Stimulated activated naive CD4-positive, alpha-beta T cell treated with Interleukin-2 at 50 U/mL for 16 hours (primary cell): Measurements from ENCODE around the gene PSMB9.
A peak's percentile ranks its signal among the peaks of the same experiment; 100 is the strongest.

Experiments used
- DNase-seq: peaks from one replicate; lab custom pipeline; 2025; lab: John Stamatoyannopoulos, UW

Gene PSMB9

GRCh38 chr6:32839356-32839755 lies 14.6 kb upstream of the PSMB9 start:
- DNase-seq = no peak

GRCh38 chr6:32840604-32841246 lies 13.3 kb upstream of the PSMB9 start:
- no peak for DNase-seq

GRCh38 chr6:32842021-32842650 lies 11.9 kb upstream of the PSMB9 start:
- no peak for DNase-seq

- DNase-seq = no peak
Measured at GRCh38 chr6:32842690-32843089, 11.3 kb upstream of the PSMB9 start.

DNA sequence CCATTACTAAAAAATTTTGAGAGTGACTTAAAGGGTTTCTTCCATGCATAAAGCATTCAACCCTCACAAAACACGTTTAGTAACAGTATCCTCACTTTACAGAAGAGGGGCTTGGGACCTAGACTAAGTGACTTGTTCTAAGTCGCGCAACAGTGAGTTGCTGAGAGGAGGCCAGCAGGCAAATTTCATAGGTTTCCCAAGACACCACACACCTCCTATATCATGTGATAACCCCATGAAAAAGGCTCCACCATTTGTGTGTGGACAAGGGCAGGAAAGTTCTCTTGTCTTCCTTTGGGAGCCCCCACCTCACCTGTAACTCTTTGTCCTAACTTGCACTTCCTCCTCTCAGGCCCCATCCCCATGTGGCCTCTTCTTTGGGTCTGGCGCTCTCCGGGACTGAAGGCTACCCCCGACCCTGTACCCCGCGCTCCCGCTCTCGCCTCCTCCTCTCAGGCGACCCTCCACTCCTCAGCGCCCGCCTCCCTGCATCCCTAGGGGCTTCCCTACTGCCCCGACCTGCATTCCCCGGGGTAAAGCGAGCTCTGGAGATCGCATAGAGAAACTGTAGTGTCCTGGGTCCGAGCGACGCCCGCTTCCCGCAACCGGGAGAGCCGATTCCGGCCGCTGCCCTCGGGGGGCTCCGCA lies 10.5 kb upstream of the PSMB9 start:
- DNase-seq = no peak

- DNase-seq = peak; percentile 97
Measured at GRCh38 chr6:32843979-32844838, 9.8 kb upstream of the PSMB9 start, which contains the start of gene PSMB8. PSMB8 (minus strand) TSS chr6:32844047; CDS start chr6:32843996, 51 bp downstream.

DNA sequence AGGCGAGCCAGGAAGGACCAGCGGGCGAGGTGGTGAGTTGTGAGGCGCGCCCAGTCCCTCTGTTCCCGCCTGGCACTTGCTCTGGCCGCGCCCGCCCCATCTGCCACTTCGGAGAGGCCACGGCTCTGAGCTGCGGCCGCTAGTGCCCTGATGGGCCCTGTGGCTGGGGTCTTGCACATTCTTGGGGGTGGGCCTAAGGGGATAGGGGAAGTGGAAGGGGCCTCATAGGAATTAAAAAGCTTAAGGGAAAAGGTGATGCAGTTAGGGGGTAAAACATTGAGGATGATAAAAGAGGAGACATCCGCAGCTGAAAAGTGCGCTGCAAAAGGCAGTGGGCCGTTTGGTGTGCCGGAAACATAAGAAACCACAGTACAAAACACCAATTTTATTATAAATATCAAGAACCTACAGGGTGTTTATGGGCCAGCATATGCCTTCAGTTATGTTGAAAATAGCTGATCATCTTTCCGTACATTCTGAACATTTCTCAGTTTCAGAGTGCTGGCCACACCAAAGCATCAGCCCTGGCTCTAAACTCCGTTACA lies 9.1 kb upstream of the PSMB9 start:
- DNase-seq = no peak

- DNase-seq = peak; percentile 42
Measured at GRCh38 chr6:32845384-32845884, 8.6 kb upstream of the PSMB9 start.

DNA sequence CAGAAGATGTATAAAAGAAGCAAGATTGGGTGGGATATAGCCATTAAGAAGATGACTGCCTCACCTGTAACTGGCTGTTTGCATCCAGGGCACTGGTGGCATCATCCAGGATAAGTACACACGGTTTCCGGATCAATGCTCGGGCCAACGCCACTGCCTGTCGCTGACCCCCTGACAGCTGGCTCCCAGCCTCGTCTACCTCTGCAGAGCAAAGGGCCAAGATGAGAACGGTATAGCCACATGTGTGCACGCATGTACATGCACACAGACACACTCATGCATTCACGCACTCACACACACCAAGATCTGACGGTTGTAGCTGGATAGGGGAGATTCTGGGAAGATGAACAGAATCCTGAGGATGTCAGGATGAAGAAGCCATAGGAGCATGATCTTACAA lies 7.0 kb upstream of the PSMB9 start:
- DNase-seq = no peak

GRCh38 chr6:32847795-32848194 lies 6.2 kb upstream of the PSMB9 start:
- DNase-seq = no peak

GRCh38 chr6:32849126-32849525 lies 4.9 kb upstream of the PSMB9 start:
- DNase-seq = no peak

DNA sequence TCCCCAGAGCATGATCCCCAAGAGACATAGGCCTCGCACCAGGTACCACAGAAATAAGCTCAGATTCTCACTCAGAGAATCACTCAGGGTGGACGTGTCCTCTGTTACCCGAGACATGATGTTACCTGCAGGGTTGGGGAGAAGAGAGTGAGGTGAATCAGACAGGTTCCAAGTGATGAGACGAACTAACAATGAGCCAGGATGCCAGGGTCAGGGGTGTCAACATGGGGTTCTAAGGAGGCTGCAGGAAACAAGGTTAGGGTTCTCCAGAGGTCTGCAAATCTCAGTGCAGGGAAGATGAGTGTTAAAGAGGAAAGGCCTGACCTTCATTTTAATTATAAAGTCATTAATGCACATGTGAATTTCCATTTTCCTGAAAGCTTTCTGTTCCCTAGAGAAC lies 3.0 kb upstream of the PSMB9 start:
- no peak for DNase-seq

DNA sequence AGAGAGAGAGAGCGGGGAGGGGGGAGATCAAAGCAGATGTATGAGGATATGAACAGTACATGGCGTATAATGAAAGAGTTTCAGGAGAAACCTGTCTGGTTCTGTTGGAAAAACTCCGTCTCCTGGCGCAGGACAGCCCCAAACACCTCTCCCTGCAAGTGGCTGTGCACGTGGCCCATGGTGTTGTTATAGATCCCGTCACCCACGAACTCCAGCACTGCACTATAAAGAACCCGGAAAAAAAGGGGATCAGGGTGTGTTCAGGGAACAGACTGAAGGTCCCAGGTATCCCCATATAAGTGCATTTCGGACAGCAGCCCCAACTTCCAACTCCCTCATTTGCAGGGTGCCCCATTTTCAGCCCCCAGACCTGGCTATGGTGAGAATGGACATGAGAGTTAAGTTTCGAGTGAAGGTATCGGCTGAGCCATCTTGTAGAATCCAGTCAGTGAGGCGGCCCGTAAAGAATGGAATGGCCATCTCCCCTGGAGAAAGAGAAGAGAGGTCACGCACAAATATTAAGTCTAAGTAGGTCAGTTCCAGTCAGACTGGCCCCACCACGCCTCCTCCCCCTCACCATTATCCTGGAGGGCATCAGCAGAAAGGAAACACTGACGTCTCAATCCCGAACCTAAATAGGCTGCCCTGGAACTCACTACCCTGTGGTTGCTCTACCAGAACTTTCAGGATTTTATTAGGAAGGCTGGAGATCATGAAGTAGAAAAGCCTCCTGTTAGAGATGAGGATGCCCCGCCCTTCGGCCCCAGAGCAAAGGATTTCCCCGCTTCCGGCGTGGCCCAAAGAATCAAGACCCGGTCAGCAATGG lies 1.8 kb upstream of the PSMB9 start:
- DNase-seq = peak; percentile 25

- peak; percentile 64 for DNase-seq
Measured at GRCh38 chr6:32852844-32853540, 1.0 kb upstream of the PSMB9 start.

DNA sequence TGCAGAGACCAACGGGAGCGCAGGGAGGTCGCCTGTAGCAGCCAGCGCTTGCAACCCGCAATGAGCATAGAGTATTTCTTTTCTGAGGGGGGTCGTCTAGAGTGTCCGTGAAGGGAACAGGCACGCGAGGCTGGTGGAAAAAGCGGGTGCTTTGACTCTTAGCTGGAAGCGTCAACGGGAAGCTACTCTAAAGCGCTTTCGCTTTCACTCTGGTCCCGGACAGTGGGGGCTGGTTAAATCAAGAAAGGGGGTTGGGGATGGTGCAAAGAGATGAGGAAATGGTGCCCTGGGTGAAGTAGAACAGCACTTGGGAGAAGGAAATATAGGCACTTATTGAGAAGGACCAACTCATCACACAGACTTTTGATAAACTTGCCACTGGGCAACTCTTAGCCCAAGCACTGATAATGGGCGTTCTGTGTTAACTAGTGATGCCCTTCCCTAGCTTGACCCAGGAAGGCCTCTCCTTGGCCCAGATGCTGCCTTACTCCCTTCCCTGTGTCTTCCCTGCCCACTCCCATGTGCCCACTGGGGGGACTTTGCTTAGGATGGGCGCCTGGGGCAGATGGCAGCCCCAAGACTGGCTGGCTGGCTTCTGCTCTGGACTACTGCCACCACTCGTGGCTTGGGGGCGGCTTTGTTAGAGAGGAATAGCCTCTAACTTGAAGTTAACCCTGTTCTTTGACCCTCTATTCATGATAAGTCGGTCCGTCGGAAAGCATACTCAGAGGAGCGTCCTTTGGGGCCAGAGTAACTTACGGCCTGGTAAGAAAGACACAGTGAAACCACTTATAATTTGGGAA lies 585 bp downstream of the PSMB9 start:
- peak; percentile 53 for DNase-seq

DNA sequence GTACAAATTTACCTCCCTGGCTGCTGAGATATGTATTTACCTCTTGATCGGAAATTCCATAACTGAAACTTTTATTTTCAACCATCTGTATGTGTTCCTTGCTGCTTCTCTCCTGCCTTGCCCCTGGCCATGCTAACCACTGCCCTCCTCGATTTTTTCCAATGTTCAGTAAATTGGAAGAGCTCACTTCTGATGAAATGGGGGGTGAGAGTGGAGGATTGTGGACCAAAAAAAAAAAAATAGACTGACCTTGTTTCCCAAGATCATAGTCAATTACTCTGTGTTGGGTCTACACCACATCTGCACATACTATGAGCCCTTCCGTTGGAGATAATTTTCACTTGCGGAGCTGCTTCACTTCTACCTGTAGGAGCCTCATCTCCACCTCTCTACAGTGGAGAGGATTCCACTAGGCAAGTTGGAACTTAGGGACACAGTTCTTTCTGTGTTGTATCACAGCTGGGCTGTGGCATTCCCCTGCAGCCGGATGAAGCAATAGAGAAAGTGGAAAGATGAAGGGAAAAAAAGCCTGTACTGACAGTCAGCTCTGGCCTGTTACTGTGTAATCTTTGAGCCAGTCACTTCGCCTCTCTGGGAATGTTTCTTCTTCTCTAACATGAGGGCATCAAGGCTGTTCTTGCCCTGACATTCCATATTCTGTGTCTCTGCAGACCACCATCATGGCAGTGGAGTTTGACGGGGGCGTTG lies 1.6 kb downstream of the PSMB9 start:
- no peak for DNase-seq

DNA sequence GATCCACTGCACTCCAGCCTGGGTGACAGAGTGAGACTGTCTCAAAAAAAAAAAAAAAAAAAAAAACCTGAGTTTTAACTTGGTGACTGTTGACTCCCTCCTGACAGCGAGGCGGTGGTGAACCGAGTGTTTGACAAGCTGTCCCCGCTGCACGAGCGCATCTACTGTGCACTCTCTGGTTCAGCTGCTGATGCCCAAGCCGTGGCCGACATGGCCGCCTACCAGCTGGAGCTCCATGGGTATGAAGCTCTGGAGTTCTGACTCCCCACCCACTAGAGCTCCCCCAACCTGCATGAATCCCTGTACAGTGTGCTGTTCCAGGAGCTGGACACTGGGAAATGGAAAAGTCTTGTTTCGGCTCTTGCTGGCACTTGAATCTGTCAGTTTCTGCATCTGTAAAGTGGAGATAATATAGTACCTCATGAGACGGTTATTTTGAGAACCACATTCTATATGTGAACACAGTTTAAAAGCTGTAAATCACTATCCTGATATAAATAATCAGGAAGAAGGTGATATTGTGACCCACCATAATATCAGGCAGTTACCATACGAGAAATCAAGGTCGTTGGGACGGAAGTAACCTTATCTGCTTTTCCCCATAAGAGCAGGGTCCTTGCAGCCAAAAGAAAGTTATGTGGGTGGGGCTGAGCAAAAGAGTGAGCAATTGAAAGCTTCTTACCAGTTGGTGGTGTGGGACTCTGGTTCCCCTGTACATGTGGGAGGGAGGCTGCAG lies 3.3 kb downstream of the PSMB9 start:
- DNase-seq = no peak

GRCh38 chr6:32858194-32858593 lies 4.2 kb downstream of the PSMB9 start:
- no peak for DNase-seq
